GM18858 (cell line): ENCODE data around the gene MOCS3.
A peak's percentile ranks its signal among the peaks of the same experiment; 100 is the strongest.
"Not testable (repeated sequence)": the region's sequence is repeated elsewhere in the genome, so short reads cannot be mapped to it uniquely, and the experiment has no call there.

Experiments
- ATAC-seq: cut with Tn5 transposase; IDR thresholded peaks from one replicate; pipeline ENCODE4 v1.9.1; 2021; ENCODE audit not compliant: unreplicated experiment

MOCS3 gene

GRCh38 chr20:50931306-50932015, 27.2 kb upstream of the MOCS3 start, which contains the start of gene ADNP:
ADNP (minus strand) TSS chr20:50931437; CDS start chr20:50903996, 27,441 bp downstream.
- peak; percentile 52 for ATAC-seq

- ATAC-seq, result no peak
These were observed 26.6 kb upstream of the MOCS3 start for GRCh38 chr20:50932016-50932485.

GRCh38 chr20:50932691-50933280, 25.8 kb upstream of the MOCS3 start:
- ATAC-seq, result no peak

- ATAC-seq, result no peak
These were observed 25.0 kb upstream of the MOCS3 start for GRCh38 chr20:50933589-50933988.

- ATAC-seq, result no peak
These were observed 15.5 kb upstream of the MOCS3 start for GRCh38 chr20:50943069-50943468.

GRCh38 chr20:50948132-50948785, 10.4 kb upstream of the MOCS3 start:
- no peak for ATAC-seq

GRCh38 chr20:50953196-50953595, 5.4 kb upstream of the MOCS3 start:
- no peak for ATAC-seq

GRCh38 chr20:50953821-50954220, 4.8 kb upstream of the MOCS3 start:
- ATAC-seq, result no peak

- no peak for ATAC-seq
These were observed 1.3 kb upstream of the MOCS3 start for GRCh38 chr20:50957276-50957675.

- peak; percentile 48 for ATAC-seq
These were observed 612 bp upstream of the MOCS3 start, which contains the start of gene DPM1 for GRCh38 chr20:50957798-50958614. DPM1 (minus strand) TSS chr20:50958532; CDS start chr20:50958523, 9 bp downstream.

GRCh38 chr20:50959543-50960126, 1.0 kb downstream of the MOCS3 start:
- no peak for ATAC-seq

GRCh38 chr20:50967586-50967985, 9.0 kb downstream of the MOCS3 start:
- no peak for ATAC-seq

GRCh38 chr20:50968289-50968688, 9.7 kb downstream of the MOCS3 start:
- ATAC-seq, result no peak

GRCh38 chr20:50969435-50969834, 10.8 kb downstream of the MOCS3 start:
- no peak for ATAC-seq

GRCh38 chr20:50969912-50970311, 11.3 kb downstream of the MOCS3 start:
- no peak for ATAC-seq

- ATAC-seq, result no peak
These were observed 17.2 kb downstream of the MOCS3 start for GRCh38 chr20:50975701-50976330.

GRCh38 chr20:50977066-50978021, 18.7 kb downstream of the MOCS3 start:
- ATAC-seq, result no peak

GRCh38 chr20:50978533-50978932, 19.9 kb downstream of the MOCS3 start:
- ATAC-seq, result not testable (repeated sequence)

GRCh38 chr20:50980071-50980681, 21.6 kb downstream of the MOCS3 start:
- no peak for ATAC-seq
